D341Med (cell line): ENCODE data around the gene ELMO1.
A peak's percentile ranks its signal among the peaks of the same experiment; 100 is the strongest.

Experiments used
- DNase-seq: peaks from one replicate; pipeline ENCODE4 v3.0.0; 2012; ENCODE audit warnings: low spot score

The ELMO1 gene

GRCh38 chr7:37052705-37053104 is 396.0 kb downstream of the ELMO1 start:
- no peak for DNase-seq

GRCh38 chr7:37050801-37051200 is 397.9 kb downstream of the ELMO1 start:
- no peak for DNase-seq

DNA sequence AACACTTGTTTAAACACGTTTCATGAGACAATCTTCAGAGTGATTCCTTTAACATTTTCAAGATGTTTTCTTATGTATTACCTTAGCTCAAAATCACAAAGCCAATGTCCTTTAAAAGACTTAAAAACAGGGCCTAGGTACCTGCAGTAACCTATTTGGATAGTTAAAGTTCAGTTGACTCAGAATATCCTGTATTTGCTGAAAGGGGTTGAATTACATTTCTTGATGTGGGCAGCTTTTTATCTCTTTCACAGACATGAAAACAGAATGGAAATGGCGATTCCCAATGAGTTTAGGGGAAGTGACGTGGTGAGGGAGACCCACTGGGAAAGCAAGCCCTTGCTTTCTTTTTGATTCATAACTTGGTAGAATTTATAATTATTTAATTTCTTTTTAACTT is 400.0 kb downstream of the ELMO1 start:
- no peak for DNase-seq

- DNase-seq: no peak
These were observed 401.4 kb downstream of the ELMO1 start for GRCh38 chr7:37047260-37047659.

DNA sequence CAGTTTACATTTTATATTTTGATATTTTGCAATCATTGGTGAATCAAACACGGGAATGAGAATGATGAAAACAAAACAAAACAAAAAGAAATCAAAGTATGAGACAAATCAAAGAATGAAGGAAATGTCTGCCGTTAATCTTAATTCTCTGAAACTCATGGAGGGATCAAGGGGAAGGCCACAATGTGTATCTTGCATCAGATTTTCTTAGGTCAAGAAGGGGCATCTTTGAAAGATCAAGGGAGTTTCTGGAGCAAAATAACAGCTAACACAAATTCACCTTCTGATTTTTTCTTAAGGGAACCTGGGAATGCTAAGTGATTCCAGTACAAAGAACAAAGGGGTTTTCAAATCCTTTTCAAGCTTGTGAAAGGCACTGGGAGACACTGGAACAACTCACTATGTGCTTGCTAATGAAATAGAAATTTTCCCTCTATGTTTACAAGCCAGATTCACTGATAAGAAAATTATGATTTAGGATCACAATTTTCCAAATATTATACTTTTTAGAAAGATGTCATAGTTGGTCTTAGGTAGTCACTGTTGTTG is 402.1 kb downstream of the ELMO1 start:
- DNase-seq: no peak

- DNase-seq: peak; percentile 72
These were observed 402.9 kb downstream of the ELMO1 start for GRCh38 chr7:37045681-37046179.

GRCh38 chr7:37041461-37041860 is 407.2 kb downstream of the ELMO1 start:
- no peak for DNase-seq

GRCh38 chr7:37040330-37040729 is 408.3 kb downstream of the ELMO1 start:
- DNase-seq: no peak

GRCh38 chr7:37039131-37039749 is 409.4 kb downstream of the ELMO1 start:
- no peak for DNase-seq

GRCh38 chr7:37038706-37039105 is 410.0 kb downstream of the ELMO1 start:
- no peak for DNase-seq

DNA sequence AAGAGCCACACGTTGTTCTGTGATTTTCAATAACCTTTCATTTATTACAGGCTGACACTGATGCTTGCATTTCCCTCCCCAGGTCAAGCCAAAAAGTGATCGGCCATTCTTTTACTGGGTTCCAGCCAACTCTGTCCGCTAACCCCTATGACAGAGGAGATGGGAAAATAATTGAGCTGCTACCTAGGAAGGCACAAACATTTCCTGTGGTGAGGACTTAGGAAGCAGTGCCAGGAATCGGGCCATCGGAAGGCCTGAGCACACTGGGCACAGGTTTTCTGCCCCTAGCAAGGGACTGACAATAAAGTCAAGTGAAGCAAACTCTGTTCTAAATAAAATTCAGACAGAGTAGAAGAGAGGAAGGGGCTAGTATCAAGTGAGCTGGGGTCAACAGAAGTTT is 411.4 kb downstream of the ELMO1 start:
- no peak for DNase-seq

- DNase-seq: no peak
These were observed 413.0 kb downstream of the ELMO1 start for GRCh38 chr7:37035631-37036030.

DNA sequence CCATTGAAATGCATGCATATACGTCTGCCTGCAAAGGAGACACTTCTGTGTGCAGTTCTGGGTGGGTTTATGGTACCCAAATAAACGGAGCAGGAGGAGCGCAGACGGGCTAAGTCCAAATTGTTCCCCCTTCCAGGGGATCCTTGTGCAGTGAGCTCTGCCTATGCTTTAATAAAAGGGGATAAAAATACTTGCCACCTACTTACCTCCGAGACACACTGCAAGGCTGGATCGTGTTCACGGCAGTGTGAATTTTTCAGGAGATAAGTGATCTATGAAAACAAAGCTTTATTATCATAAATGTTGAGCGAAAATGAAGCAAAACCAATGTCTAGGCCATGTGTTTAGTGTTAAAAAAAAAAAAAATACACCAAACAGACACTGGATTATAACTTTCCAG is 415.5 kb downstream of the ELMO1 start:
- DNase-seq: no peak

DNA sequence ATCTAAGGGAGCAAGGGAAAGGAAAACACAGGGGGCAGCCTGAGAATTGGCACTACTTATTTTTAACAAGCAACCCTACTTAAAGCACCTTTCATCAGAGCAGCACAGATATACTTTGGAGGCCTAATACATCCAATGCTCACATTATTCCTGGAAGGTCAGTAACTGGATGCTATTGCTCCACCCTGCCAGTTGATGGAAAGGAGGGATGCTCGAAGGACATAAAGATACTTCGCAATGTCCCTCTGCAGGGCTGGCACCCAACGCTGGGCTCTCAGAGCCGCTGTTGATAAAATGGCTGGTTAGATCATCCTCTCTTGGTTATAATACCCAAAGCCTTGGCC is 416.4 kb downstream of the ELMO1 start:
- DNase-seq: no peak

DNA sequence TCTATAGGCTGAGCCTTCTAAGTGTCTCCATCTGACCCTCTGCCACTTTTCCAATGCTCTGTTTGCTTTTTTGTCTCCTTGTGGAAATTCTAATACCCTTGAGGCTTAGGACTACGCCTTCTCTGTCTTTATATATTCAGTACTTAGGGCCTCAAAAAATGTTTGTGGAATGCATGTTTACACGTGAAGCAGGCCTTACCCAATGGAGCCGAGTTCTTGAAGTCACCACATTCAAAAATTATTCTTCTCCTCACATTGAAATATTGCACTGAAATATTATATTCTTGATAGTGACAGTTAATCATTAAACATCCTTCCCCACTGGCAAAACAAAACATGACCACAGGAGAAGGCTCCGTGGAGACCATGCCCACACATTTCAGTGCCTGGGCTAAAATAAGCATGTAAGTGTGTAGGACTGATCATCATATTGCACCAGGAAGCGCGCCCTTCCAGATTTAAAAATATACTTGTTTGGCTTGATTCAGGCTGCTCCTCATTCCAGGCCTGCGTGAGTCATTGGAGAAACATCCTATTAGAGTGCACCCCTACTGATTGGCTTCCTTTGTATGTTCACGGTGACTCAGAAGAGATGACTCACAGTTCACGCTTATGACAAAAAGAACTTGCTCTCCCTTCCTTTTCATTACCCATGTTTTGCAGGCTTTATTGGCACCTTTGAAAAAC is 416.9 kb downstream of the ELMO1 start:
- DNase-seq: no peak

- DNase-seq: no peak
These were observed 419.7 kb downstream of the ELMO1 start for GRCh38 chr7:37028909-37029440.

GRCh38 chr7:37027557-37028341 is 420.9 kb downstream of the ELMO1 start:
- no peak for DNase-seq

GRCh38 chr7:37027104-37027503 is 421.6 kb downstream of the ELMO1 start:
- DNase-seq: no peak

GRCh38 chr7:37018954-37019353 is 429.7 kb downstream of the ELMO1 start:
- DNase-seq: no peak

GRCh38 chr7:37016064-37016878 is 432.4 kb downstream of the ELMO1 start:
- no peak for DNase-seq

- DNase-seq: no peak
These were observed 433.2 kb downstream of the ELMO1 start for GRCh38 chr7:37015353-37016034.
